Osteoblast (primary cell): ENCODE data around the gene DLL4. TPM values are rescaled to one million over a fixed set of nuclear protein-coding genes. Genes with fewer than 3 reads are reported as not detected.

Source experiments
- DNase-seq: peaks from one replicate; pipeline ENCODE4 v3.0.0; 2011; ENCODE audit warnings: low spot score, mixed read lengths; ENCODE audit not compliant: insufficient read length; ENCODE audit errors: missing footprints
- H2AFZ ChIP-seq: 2 replicates; pipeline ENCODE4 v1.6.0; 2011; ENCODE audit warnings: mild to moderate bottlenecking, low read length
- H3K27ac ChIP-seq: 2 replicates; pipeline ENCODE4 v1.5.1; 2011; ENCODE audit warnings: mild to moderate bottlenecking, low read depth, low read length, moderate library complexity
- H3K27me3 ChIP-seq: 2 replicates; pipeline ENCODE4 v1.6.0; 2012; ENCODE audit warnings: mild to moderate bottlenecking, control low read depth, inconsistent platforms, low read length, moderate library complexity; ENCODE audit not compliant: insufficient read depth
- H3K36me3 ChIP-seq: 2 replicates; pipeline ENCODE4 v1.5.1; 2011; ENCODE audit warnings: mild to moderate bottlenecking, low read length, control low read depth, moderate library complexity; ENCODE audit not compliant: insufficient read depth
- H3K4me1 ChIP-seq: 2 replicates; pipeline ENCODE4 v1.5.1; 2011; ENCODE audit warnings: mild to moderate bottlenecking, low read length, control low read depth, moderate library complexity; ENCODE audit not compliant: insufficient read depth
- H3K4me2 ChIP-seq: 2 replicates; pipeline ENCODE4 v1.6.0; 2011; ENCODE audit warnings: mild to moderate bottlenecking, low read length; ENCODE audit not compliant: insufficient read depth
- H3K4me3 ChIP-seq: fragments of 200-600 bp; sonication (generic); 3 replicates; pipeline ENCODE4 v1.5.1; 2012; ENCODE audit warnings: mild to moderate bottlenecking, low read length, inconsistent platforms; ENCODE audit not compliant: insufficient read depth
- H3K79me2 ChIP-seq: 2 replicates; pipeline ENCODE4 v1.6.0; 2012; ENCODE audit warnings: mild to moderate bottlenecking, low read length, control low read depth, inconsistent platforms; ENCODE audit not compliant: insufficient read depth
- H3K9me3 ChIP-seq: 2 replicates; pipeline ENCODE4 v1.5.1; 2011; ENCODE audit warnings: low read depth, low read length, control low read depth
- H4K20me1 ChIP-seq: 2 replicates; pipeline ENCODE4 v1.6.0; 2012; ENCODE audit warnings: mild to moderate bottlenecking, low read length, control low read depth; ENCODE audit not compliant: insufficient read depth
- CTCF ChIP-seq: IDR thresholded peaks from 2 replicates; pipeline ENCODE4 v1.5.1; 2011; ENCODE audit warnings: mild to moderate bottlenecking, low read depth, low read length, moderate library complexity; ENCODE audit errors: extremely low read depth
- total RNA-seq: library from RNA; depleted of rRNA; stranded (reverse); fragments of >200 nt; gene quantifications from 2 replicates; pipeline ENCODE4 v1.2.3, GENCODE V29; 2012

The DLL4 gene
- not detected in 2 replicates for total RNA-seq

DNA sequence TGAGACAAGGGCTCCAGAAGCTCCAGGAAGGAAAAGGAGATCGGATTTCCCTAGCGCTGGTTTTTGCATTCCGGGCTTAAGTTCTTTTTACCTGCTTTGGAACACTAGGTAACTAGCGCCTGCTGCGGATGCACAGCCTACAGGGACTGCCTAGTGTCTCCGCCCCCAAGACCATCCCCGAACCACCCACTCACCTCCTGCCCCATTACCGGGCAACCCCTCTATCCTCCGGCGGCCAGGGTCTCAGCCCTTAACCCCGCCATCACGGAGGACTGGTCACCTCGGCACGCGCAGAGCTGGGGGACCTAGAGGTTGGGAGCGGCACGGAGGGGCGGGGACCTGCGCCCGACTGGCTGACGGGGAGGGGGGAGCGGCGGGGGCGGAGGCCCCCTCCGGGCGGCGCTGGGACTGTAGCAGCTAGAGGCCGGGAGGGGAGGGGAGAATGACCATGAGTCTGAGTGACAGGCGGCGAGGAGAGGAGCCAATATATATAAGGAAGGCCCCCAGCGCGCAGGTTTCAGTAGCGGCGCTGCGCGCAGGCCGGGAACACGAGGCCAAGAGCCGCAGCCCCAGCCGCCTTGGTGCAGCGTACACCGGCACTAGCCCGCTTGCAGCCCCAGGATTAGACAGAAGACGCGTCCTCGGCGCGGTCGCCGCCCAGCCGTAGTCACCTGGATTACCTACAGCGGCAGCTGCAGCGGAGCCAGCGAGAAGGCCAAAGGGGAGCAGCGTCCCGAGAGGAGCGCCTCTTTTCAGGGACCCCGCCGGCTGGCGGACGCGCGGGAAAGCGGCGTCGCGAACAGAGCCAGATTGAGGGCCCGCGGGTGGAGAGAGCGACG lies at the start of gene DLL4:
Gene DLL4, plus strand, starts transcription at position 520 of the 839 bp plus-strand sequence. CDS start 329 bp downstream, outside the sequence.
- Histone ChIP-seq H3K36me3 (no peaks in the 10 kb centered on the region), H3K27me3 (peaks cover 79% of the 10 kb centered on the region), H3K27ac (no peak within 1 kb of the TSS), H3K4me2 (peak within 1 kb of the TSS; percentile 75), H3K79me2 (no peaks in the 10 kb centered on the region), H3K9me3 (no peaks in the 10 kb centered on the region), H3K4me1 (peaks cover 16% of the 10 kb centered on the region), H2AFZ (no peak within 1 kb of the TSS), H4K20me1 (no peaks in the 10 kb centered on the region), H3K4me3 (peak within 1 kb of the TSS; percentile 53)
- DNase-seq, result peak; percentile 87
- no peak for TF ChIP-seq CTCF

GRCh38 chr15:40879609-40880008 lies 49.5 kb upstream of the DLL4 start:
- Histone ChIP-seq H4K20me1 (no peaks in the 10 kb centered on the region), H3K4me3 (no peak overlapping the region), H2AFZ (no peak overlapping the region), H3K79me2 (no peaks in the 10 kb centered on the region), H3K27me3 (peaks cover 2% of the 10 kb centered on the region), H3K36me3 (no peaks in the 10 kb centered on the region), H3K4me2 (no peak overlapping the region), H3K9me3 (no peaks in the 10 kb centered on the region), H3K27ac (no peak overlapping the region), H3K4me1 (no peaks in the 10 kb centered on the region)
- TF ChIP-seq CTCF, result no peak
- DNase-seq, result no peak

DNA sequence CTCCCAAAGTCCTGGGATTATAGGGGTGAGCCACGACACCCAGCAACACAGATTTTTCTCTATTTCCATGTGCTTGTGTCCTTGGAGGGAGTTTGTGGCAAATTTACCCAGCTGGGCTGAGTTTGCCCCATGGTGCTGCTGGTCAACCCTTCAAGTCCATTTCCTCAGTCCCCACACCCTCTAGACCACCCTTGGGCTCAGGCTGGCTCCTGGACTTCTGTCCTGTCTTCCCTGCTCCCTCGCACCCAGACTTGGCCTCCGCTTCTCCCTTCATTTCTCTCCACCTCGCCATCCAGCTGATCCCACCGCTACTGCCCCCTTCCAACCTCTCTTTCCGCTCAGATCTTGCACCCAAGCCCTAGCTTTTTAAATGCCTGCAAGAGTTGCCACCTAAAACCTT lies 47.8 kb upstream of the DLL4 start:
- H3K36me3 ChIP-seq, result no peaks in the 10 kb centered on the region
- no peaks in the 10 kb centered on the region for H3K79me2 ChIP-seq
- H2AFZ ChIP-seq, result no peak overlapping the region
- no peak for TF ChIP-seq CTCF
- no peak overlapping the region for H3K4me3 ChIP-seq
- no peaks in the 10 kb centered on the region for H4K20me1 ChIP-seq
- H3K27ac ChIP-seq, result no peak overlapping the region
- H3K4me2 ChIP-seq, result no peak overlapping the region
- H3K27me3 ChIP-seq, result no peaks in the 10 kb centered on the region
- DNase-seq, result no peak
- no peaks in the 10 kb centered on the region for H3K4me1 ChIP-seq
- no peaks in the 10 kb centered on the region for H3K9me3 ChIP-seq

- no peaks in the 10 kb centered on the region for H3K4me1 ChIP-seq
- no peak overlapping the region for H2AFZ ChIP-seq
- H4K20me1 ChIP-seq, result no peaks in the 10 kb centered on the region
- H3K9me3 ChIP-seq, result no peaks in the 10 kb centered on the region
- H3K36me3 ChIP-seq, result no peaks in the 10 kb centered on the region
- H3K4me3 ChIP-seq, result no peak overlapping the region
- no peaks in the 10 kb centered on the region for H3K27me3 ChIP-seq
- H3K4me2 ChIP-seq, result no peak overlapping the region
- no peak for DNase-seq
- H3K79me2 ChIP-seq, result no peaks in the 10 kb centered on the region
- no peak for TF ChIP-seq CTCF
- no peak overlapping the region for H3K27ac ChIP-seq
Measured at GRCh38 chr15:40886586-40886985, 42.6 kb upstream of the DLL4 start.
